Right lobe of liver (tissue), 4 donors: ENCODE measurements around the gene SHC2.

Experiments used
- CTCF ChIP-seq, 4 donors: fragments of 200-600 bp in 3 of 4; fragments of 450-650 bp in 1 of 4; IDR thresholded peaks; one replicate each; pipeline versions ENCODE4 v1.5.1 to v1.8.0; 2016 to 2022; ENCODE audit warnings: antibody characterized with exemption in 4 of 4, mild to moderate bottlenecking in 2 of 4
- POLR2A ChIP-seq: fragments of 450-650 bp; IDR thresholded peaks from one replicate; pipeline ENCODE4 v1.6.1; 2017; ENCODE audit warnings: antibody characterized with exemption, mild to moderate bottlenecking
- donor health status: DM: no; HTN: no; CAD: no.
- donor health status: DM: no; HTN: no; CAD: no.
- donor health status: DM: no; HTN: yes; CAD: no.

DNA sequence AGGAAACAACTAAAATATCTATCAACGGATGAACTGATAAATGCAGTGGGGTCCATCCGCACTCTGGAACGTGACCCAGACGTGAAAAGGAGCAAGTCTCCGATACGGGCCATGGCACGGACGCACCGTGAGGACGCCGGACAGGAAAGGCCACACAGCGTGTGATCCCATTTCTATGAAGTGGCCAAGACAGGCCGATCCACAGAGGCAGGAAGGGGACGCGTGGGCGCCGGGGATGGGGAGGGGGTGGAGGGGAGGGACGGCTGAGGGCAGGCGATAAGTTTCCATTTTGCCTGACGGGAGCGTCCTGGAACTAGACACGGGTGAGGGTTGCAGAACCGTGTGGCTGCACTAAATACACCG is 13.8 kb downstream of the SHC2 start:
- TF ChIP-seq CTCF (IDR thresholded peaks at IDR 0.05), result no peak
- no peak for TF ChIP-seq POLR2A
